Activated CD4-positive, alpha-beta T cell treated with anti-CD3 and anti-CD28 coated beads for 4 hours (primary cell): ENCODE data around the gene KCNQ2.

ENCODE experiments used
- DNase-seq, 2 donors: peaks; one replicate each; pipeline ENCODE4 v3.0.0-alpha.2; 2020

The KCNQ2 gene

GRCh38 chr20:63413323-63413722, 59.1 kb downstream of the KCNQ2 start:
- DNase-seq, result no peak

GRCh38 chr20:63412889-63413288, 59.6 kb downstream of the KCNQ2 start:
- no peak for DNase-seq

- DNase-seq, result no peak
Observed at GRCh38 chr20:63411898-63412631, 60.4 kb downstream of the KCNQ2 start.

DNA sequence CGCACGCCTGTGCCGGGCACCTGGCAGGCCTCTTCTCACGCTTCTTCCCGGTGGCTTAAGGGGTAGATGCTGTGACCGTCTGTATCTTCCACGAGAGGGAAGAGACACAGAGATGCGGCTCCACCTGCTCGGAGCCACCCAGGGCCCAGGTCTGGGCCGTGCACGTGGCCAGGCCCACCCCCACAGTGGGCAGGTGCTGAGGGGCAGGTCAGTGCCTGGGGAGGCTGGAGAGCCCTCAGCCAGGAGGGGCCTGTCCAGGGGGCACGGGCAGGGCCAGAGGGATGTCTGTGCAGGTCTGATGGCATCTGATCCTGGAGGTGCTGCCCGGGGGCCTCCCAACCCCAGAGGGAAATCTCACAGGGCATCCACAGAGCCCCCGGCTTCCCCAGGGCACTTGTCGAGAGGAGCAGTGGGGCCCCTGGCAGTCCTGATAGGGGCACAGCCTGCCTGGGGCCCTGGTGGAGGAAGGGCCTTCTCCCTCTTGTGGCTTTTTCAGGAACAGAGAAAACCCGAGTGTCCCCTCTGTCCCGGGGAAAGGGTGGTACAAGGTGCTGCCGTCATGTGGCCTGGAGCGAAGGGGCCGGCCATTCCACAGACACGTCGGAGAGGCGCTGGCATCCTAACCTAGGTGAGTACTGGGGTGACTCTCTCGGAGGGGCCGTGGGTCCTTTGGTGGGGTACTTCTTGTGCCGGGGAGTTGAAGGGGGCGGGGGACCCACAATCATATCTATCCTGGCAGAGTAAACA, 61.1 kb downstream of the KCNQ2 start:
- no peak for DNase-seq

DNA sequence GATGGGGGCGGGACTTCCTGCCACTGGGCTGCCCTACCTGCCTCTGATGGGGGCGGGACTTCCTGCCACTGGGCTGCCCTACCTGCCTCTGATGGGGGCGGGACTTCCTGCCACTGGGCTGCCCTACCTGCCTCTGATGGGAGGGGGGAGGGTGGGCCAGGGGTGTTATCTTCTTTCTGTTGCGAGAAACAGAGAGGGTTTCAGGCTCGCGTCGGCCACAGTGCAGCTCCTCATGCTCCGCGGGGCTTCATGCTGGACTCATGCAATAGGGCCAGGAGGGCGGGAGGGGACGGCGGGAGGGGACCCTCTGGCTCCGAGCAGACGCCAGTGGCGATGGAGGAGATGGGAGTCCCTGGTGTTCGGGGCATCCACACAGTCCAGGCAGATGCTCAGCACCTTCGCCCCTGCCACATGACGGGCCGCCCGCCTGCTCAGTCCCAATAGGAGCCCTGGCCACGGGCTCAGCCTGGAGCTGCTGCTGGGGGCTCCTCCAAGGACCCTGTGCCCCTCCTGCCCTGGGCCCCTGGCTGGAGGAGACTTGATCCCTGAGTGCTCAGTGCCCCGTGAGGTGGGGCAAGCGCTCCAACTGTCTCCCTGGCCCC, 62.5 kb downstream of the KCNQ2 start:
- DNase-seq, result no peak

- DNase-seq, result no peak
Observed at GRCh38 chr20:63409066-63409833, 63.2 kb downstream of the KCNQ2 start.

GRCh38 chr20:63408684-63409046, 63.8 kb downstream of the KCNQ2 start:
- DNase-seq, result no peak

DNA sequence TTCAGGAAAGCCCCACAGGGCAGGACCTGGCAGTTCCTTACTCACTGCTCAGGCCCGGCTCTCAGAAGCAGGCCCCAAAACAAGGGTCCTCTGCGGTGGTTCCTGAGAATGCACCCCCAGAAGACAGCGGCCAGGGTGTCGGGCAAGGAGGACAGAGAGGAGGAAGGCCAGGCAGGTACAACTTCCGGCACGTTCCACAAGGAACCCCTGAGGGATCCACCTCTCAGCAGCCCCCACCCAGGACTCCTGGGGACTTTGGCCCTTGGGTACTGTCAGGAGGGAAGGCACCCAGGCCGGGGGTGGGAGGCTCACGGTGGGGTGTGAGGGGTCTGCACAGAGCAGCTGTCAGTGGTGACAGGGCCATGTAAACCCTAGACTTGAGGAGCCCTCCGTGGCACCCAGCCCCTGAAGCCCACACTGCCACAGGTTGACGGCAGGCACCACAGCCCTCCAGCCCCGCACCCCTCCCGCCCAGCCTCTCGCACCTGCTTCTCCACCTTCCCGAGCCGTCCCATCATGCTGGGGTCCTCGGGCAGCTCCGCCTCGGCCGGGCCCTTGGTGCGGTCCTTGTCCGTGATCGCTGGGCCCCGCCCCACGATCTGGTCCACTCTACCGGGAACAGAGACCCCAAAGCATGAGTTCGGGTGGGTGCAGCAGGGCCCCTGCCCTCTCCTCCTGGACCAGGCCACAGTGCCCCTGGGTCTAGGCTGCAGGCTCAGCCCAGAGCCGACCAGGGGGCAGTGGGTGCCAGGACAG, 64.3 kb downstream of the KCNQ2 start:
- no peak for DNase-seq

- DNase-seq, result no peak
Observed at GRCh38 chr20:63406617-63407245, 65.7 kb downstream of the KCNQ2 start.

GRCh38 chr20:63406011-63406410, 66.4 kb downstream of the KCNQ2 start:
- no peak for DNase-seq

DNA sequence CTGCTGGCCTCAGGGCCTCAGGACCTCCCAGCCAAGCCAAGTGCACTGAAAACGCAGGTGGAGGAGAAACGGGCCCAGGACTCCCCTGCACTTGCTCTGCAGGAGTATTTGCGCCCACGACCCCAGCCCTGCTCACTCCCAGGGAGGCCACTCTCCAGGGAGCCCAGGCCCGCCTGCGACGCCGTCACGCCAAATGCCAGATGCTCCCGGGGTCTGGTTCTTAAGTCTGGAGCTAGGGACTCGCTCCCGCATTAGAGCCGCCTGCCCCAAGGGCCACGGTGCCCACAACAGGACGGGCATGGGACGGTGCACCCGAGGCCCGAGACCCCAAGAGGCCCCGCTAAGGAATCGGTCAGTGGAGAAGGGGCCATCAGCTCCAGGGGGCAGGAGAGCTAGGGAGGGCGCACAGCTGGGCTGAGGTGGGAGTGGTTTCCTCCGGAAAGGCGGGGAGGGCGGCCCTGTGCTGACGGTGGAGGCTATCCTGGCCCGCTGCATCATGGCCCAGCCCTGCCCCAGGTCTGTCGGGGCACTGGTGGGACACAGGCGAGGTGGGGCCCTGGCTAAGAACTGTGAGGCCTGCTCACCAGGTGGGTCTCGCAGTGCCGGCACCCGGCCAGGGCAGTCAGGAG, 67.2 kb downstream of the KCNQ2 start:
- no peak for DNase-seq

DNA sequence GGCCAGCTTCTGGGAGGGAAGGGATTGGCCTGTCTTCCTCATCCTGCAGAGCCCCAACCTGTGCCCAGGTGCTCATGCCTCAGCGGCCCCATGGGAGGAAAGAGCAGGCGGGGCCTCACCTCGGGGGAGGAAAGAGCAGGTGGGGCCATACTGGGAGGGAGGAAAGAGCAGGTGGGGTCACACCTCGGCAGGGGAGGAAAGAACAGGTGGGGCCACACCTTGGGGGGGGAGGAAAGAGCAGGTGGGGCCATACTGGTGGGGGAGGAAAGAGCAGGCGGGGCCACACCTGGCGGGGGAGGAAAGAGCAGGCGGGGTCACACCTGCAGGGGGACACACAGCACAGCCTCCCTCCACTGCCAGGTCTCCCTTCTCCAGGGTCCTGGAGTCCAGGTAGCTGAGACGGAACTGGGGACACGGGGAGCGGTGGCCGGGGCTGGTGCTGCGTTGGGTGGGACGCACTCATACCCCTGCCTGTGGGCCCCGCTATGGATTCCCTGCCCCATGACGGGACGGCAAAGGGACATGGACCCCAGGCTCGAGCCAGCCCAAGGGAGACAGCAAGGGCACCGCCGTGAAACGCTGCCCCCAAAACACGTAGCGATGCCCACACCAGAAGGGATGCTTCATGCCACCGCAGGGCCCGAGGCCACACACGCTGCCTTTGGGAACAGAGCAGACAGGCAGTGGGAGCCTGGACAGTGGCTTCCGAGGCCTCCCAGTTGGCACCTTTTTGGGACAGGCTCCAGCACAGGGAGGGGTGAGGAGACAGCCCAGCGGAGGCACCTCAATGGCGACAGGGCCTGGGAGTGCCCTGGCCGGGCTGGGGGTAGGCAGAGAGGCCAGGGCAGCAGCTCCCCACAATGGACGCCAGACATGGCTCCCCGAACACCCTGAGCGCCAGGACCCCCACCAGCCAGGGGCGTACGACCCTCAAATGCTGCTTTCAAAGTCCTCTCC, 68.0 kb downstream of the KCNQ2 start:
- no peak for DNase-seq

DNA sequence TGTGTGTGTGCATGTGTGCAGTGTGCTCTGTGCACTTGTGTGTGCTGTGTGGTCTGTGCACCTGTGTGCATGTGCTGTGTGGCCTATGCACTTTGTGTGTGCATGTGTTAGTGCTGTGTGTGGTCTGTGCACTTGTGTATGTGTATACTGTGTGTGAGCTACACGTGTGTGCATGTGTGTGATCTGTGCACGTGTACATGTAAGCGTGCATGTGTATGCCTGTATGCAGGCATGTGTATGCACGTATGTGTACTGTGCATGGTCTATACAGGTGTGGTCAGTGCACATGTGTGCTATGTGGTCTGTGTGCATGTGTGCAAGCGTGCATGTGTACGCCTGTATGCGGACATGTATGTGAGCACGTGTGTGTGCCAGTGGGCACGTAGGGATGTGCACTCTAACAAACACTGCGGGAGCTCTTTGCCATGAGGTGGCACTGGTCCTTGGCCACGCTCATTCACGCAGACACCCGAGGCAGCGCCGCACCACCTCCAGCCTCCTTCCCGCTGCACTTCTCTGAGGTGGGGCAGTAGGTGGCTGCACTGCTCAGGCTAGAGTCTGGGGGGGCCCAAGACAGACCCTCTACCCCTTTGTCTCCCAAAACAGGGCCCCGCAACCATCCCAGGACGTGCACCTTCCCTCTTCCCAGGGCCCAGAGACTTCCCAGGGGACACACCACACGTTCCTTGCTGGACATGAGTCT, 68.9 kb downstream of the KCNQ2 start:
- no peak for DNase-seq

GRCh38 chr20:63402860-63403220, 69.6 kb downstream of the KCNQ2 start:
- DNase-seq, result no peak

GRCh38 chr20:63402181-63402859, 70.1 kb downstream of the KCNQ2 start:
- DNase-seq, result no peak

- DNase-seq, result no peak
Observed at GRCh38 chr20:63401384-63402110, 70.9 kb downstream of the KCNQ2 start.

DNA sequence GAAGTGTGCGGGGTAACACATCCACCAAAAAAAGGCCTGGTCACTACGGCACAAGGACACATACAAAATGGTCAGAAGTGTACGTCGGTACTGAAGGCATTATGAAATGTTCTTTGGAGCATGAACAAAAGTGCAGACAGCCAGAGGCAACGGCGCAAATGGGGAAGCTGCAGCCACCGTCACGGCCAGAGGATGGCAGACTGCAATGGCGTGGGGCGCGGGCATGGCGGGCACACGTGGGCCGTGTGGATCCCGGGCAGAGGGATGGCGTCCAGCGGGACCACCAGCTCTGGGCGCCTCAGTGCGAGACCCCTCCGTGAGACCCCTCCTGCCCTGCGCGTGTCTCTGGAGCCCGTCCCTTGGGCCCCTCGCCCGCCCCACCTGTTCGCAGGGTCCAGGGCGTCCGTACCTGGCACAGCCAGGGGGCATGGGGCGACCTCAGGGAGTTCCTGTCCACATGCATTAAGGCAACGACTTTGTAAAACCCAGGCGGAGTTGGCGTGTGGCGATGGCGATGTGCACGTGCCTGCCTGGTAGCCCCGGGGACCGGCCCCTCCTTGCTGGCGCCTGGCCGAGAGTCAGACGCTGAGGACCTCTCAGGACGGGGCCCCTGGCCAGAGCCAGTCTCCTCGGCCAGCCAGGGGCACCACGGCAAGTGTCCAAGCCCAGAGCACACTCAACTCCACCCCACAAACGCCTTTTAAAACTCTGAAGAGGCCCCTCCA, 71.8 kb downstream of the KCNQ2 start:
- DNase-seq, result no peak
